Activated T-cell treated with anti-CD3 and anti-CD28 coated beads for 24 hours (primary cell): ENCODE results near the gene ELMOD3.
"Not testable (repeated sequence)": the region's sequence is repeated elsewhere in the genome, so short reads cannot be mapped to it uniquely, and the experiment has no call there.

Source experiments
- DNase-seq: peaks from one replicate; pipeline ENCODE4 v3.0.0-alpha.2; 2020; ENCODE audit warnings: low read depth

ELMOD3 gene

DNA sequence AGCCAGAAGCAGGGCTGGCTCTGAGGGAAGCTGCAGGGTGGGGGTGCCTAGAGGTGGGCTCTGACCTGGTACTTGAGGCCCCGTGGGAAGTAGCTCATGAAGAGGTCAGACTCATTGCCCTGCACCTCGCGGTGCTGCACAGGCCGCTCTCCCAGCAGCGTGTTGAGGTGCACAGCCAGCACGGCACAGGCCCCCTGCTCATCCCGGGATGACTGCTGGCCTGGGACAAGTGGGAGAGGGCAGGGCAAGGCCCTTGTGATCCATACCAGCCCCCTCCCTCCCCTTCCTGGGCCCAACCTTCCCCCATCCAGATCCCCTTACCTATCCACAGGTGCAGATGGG is 46.9 kb downstream of the ELMOD3 start:
- DNase-seq: no peak

DNA sequence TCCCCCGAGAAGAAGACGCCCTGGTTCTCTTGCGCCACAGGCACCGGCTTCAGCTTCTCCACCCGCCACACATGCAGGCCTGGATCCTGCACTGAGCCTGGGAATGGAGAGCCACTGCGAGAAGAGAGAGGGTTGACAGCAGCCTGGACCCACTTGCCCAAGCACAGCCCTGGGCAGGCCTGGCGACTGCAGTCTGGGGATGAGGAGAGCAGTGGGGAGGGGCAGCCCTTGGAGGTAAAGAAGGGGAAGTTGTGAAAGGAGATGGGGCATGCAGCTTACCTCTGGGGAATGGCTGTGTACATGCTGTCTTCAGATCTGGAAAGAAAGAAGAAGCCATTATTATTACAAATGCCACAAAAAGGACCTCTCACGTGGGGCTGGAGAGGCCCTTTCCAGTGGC is 47.3 kb downstream of the ELMOD3 start:
- no peak for DNase-seq

DNA sequence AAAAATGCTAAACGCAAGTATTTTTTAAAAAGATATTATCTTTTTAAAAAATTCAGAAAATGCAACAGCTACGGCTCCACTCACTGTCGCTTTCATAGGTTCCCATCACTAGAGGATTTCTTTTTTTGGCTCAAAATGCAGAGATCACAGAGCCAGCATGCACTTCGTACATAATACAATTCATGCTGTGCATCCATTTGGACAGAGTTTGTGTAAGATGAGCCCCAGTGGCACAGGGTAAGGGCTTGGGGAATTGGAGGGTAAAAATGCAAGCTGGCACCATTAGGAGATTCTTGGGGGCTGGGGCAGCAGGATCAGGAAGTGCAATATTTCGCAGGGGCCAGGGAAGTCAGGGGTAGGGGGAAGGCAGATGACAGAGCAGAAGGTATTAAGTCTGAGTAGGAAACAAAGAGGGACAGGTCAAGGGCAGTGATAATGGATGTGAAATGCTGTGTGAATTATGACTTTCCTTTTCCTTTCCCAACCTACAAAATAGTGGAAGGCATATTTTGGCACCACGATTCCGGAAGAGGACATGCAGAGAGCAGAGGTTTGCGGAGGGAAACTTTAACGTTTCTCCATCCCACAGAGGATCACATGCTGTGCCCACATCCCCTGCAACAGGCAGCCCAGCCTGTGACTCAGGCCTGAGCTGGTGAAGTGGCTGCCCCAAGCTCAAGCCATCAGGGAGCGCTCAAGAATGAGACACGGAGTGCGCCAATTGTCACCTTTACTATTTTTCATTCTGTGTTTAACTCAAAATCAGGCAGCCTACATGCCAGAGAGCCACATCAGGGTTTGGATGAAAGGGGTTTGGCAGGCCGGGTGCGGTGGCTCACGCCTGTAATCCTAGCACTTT is 50.9 kb downstream of the ELMOD3 start:
- peak; percentile 53 for DNase-seq

GRCh38 chr2:85409845-85410583 is 55.4 kb downstream of the ELMOD3 start, which contains the start of gene CAPG:
CAPG (minus strand) TSS chr2:85410366; CDS start chr2:85402145, 8,221 bp downstream.
- DNase-seq: no peak

DNA sequence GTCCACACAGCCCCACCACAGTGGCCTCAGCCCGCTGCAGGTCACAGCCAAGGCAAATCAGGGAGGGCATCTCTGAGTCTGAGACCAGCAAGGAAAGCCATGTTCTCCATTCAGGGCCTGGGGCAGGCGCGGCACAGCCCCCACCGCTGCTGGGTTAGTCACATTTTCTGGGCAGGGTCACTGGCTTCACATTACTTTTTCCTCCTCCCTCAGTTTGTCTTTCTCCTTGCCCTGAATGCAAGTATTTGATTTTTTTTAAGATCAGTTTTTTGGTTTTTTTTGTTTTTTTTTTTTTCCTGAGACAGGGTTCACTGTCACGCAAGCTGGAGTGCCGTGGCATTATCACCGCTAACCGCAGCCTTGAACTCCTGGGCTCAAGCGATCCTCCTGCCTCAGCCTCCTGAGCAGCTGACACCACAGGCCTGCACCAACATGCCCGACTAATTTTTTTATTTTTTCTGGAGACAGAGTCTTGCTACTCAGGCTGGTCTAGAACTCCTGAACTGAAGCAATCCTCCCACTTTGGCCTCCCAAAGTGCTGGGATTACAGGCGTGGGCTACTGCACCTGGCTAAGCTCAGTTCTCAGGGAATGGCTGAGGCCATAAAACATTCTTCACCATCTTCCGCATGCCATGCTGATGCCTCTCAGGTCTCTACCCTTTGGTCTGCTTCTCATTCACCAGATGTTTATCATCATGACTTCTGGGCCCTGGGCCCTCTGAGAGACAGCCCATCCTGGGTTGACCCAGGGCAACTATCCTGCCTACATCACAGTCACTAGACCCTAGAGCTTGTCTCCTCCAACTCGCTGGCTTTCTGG is 56.2 kb downstream of the ELMOD3 start:
- no peak for DNase-seq

GRCh38 chr2:85411405-85411748 is 56.8 kb downstream of the ELMOD3 start:
- DNase-seq: no peak

DNA sequence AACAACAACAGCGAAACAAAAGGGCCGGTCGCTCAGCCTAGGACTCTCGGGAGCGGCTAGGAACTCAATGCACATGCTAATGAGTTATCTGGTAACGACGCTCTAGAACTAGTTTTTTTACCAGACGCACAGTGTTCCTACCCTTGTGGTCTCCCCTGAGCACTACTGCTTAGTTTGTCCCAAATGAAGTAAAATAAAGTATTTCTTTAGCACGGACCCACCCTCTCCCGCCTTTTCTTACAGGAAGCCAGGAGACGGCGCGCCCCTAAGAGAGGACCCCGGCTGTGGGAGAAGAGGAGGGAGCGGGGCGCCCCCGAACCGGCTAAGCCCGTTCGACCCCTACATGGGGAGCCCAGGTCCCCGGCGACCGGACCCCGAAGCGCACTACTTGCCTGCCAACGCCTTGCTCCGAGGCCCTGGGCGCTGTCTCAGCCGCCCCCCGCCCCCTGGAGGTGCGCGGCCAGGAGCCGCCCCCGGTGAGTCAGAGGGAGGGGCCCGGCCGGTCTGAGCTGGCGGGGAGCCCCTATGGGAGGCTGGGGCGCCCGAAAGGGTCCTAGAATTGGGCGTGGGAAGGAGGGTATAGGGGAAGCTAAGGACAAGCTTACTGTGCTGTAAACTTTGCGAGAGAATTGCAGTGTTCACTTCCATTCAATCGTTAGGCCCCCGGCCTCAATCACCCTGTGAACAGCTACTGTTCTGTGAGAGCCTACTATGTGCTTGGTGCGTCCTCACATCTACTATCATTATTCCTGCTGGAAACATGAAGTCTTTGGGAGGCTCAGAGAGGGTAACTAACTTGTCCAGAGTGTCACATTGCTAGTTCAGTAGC is 59.2 kb downstream of the ELMOD3 start:
- DNase-seq: no peak

GRCh38 chr2:85414421-85414759 is 59.8 kb downstream of the ELMOD3 start:
- DNase-seq: not testable (repeated sequence)

- no peak for DNase-seq
These were observed 60.4 kb downstream of the ELMOD3 start for GRCh38 chr2:85414761-85415553.

DNA sequence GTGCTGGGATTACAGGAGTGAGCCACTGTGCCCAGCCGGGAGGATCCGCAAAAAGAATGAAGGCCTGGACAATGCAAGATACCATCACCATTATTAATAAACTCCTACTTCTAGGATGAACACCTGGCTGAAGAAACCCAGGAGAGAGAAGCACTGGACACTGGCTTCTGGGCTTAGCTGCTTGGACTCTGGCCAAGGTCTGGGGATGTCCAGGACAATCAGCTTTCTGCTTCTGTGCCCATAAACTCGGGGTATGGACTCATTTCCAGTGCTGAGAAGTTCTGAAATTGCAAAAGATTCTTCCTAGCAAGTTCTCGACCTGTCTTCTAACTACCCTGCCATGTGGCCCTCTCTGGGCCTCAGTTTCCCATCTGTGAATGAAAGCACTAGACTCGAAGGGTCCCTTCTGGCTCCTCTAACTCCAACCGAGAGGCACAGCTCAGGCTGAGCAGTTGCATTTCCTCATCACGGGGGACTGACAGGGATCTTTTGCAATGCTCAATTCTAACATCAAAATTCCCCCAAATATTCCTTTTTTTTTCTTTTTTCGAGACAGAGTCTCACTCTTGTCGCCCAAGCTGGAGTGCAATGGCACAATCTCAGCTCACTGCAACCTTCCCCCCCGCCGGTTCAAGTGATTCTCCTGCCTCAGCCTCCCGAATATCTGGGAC is 61.5 kb downstream of the ELMOD3 start:
- DNase-seq: no peak

- DNase-seq: peak; percentile 79
These were observed 63.8 kb downstream of the ELMOD3 start, which contains the start of gene SH2D6 for GRCh38 chr2:85418132-85419008. SH2D6 (plus strand) TSS chr2:85418714; CDS start chr2:85429466, 10,752 bp downstream.

GRCh38 chr2:85419009-85419675 is 64.6 kb downstream of the ELMOD3 start:
- DNase-seq: no peak

DNA sequence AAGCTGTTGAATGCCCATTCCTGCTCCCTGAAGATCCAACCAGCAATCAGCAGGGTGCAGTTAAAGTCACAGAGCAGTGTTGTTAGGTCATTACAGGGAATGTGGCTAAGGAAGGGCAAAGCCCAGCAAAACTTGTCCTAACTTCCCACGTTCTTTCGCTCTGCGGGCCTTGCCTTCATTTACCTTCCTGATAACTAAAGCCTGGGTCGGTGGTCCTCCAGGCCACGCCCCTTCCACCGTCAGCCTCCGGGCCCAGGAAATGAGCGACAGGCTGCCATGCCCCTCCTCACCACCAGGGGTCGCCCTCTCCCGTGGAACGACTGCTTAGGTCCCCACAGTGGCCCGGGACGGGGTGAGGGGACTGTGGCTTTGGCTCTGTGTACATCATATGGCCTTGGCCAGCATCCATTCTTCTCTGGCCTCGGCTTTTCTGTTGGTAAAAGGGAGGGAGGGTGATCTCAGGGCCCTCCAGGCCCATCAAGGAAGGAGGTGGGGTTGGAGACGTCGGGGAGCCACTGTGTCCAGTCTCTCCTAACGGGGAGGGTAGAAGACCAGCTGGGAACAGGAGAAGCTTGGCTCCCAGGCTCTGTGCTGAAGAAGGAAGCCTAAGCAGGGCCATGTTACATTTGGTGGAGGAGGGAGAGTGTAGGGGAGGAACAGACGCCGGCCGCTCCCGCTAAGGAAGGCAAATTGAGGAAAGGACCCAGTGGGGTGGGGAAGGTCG is 66.1 kb downstream of the ELMOD3 start:
- peak; percentile 90 for DNase-seq

DNA sequence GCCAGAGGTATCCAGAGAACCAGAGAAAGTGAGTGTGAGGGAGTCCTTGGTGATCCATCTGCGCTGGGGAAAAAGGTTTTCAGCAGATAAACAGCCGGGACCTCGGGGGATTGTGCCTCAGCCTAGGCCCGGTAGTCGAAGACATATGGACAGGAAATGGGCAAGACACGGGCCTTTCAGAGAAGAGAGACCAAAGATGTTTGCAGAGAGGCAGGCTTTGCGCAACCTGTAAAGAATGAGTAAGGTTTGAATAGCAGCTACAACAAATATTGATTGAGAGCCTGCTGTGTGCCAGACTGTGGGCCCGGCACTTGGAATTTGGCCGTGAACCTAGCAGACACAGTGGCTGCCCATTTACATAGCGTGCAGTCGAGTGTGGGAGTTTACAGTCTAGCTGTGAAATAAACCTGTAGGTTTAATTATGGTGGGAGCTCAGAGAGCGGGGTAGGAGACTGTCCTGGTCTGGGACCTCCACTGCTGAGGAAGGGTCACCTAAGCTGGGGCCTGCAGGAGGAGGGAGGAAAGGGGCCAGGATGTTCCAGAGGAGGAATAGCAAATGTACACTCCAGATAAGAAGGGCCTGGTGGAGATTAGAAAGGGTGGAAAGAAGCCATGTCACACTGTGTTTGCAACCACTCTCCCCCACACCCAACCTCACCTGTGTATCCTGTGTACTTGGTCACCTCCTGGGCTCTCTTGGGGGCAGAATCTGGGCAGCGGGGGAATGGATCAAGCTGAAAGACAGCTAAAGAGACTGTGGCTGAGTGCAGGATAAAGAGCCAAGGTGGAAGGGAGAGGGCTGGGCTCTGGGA is 66.9 kb downstream of the ELMOD3 start:
- DNase-seq: no peak

DNA sequence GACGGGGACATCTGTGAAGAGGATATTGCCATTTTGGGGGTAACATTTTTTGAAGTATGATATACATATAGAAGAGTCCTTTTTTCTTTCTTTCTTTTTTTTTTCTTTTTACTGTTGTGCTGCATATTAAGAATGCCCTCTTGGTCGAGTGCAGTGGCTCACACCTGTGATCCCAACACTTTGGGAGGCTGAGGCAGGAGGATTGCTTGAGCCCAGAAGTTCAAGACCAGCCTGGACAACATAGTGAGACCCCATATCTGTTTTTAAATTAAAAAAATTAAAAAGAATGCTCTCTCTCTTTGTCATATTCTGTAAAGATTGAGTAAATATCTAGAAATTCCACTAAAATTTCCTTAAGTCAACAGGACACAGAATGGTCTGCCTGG is 67.5 kb downstream of the ELMOD3 start:
- no peak for DNase-seq

DNA sequence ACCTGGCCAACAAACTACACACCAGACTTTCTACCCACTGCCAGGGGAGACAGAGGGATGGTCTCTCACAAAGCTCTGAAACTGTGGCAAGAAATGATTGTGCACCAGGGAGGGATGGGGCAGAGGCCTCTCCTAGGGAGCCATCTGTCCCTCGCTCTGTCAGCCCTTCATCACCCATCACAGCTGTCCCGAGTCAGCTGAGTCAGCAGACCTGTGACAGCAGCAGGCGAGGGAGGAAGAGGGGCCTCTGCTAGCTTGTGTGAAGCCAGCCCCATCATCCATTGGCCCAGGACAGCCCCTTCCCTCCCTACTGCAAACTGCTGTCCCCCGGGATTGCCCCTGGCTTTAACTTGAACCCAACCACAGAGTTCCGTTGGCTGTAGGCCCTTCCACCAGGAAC is 69.0 kb downstream of the ELMOD3 start:
- DNase-seq: no peak

DNA sequence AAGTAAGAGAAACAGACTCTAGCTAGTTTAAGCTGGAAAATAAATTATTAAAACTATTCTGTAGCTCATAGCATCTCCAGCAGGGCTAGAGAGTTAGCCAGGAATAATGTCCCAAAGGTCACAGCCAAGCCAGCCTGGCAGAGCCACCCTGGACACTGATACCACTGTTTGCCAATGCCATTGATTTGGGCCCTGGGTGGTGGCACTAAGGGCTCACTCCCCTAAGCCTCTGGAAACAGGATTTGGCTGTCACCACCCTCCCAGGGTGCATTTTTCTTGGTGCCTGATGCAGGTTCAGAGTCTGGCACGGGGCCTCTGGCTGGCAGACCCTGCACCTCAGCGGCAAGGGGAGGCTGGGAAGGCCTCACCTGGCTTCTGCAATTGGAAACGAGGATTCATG is 71.0 kb downstream of the ELMOD3 start:
- DNase-seq: no peak
